K562 (cell line): ENCODE data around the gene NBEA. TPM values are rescaled to one million over a fixed set of nuclear protein-coding genes. Genes with fewer than 3 reads are reported as not detected.

Experiments
- ATAC-seq: fragments of 200-7000 bp; cut with Tn5 transposase; 3 replicates; pipeline ENCODE4 v1.9.1; 2020; ENCODE audit warnings: moderate library complexity
- BruUV-seq: library from RNA; stranded (reverse); fragments of 400-500 nt; replicated peaks from 2 replicates; lab custom pipeline; 2021; lab: Mats Ljungman, UMichigan
- CTCF ChIA-PET: fragments of 300-600 bp; formaldehyde crosslinking; extraction: SDS; loops from one replicate; lab custom pipeline; 2021; ENCODE audit warnings: low intra/inter-chr PET ratio; lab: Yijun Ruan, JAX
- POLR2A ChIA-PET: fragments of 300-600, 350-650 bp; sonication (Branson Sonifier 250); formaldehyde crosslinking; extraction: SDS; loops from one replicate; lab custom pipeline; 2021; ENCODE audit warnings: antibody characterized with exemption, inconsistent platforms; lab: Yijun Ruan, JAX
- DNase-seq, 4 experiments: peaks; one replicate each; pipeline versions ENCODE4 v3.0.0 to v3.0.0-alpha.2; 2011 to 2018; ENCODE audit warnings: low spot score in 3 of 4, mixed read lengths in 3 of 4; ENCODE audit errors: extremely low read depth in 1 of 4
- FAIRE-seq: peaks from 2 replicates; lab custom pipeline; 2011; peaks lifted over from hg19 to GRCh38; lab: Jason Lieb, UNC
- H2AFZ ChIP-seq: 2 replicates; pipeline ENCODE4 v1.6.0; 2011; ENCODE audit warnings: low read depth, low read length, control low read depth, inconsistent platforms
- H3K27ac ChIP-seq: fragments of 200-600 bp; 3 replicates; pipeline ENCODE4 v1.8.0; 2011; ENCODE audit warnings: low read depth, mild to moderate bottlenecking, control low read depth, inconsistent platforms, low read length, moderate library complexity, mixed read lengths; ENCODE audit errors: extremely low read depth
- H3K27me3 ChIP-seq, 2 experiments: fragments of 300-600 bp in 1 of 2; 2 replicates in 1 of 2; 3 replicates in 1 of 2; pipeline versions ENCODE4 v1.6.0 to v1.8.0; 2011; ENCODE audit warnings: inconsistent platforms in 2 of 2, low read length in 2 of 2, mild to moderate bottlenecking in 1 of 2, mixed read lengths in 1 of 2, moderate library complexity in 1 of 2; ENCODE audit not compliant: control insufficient read depth in 2 of 2, insufficient read depth in 2 of 2
- H3K36me3 ChIP-seq: fragments of 300-600 bp; 3 replicates; pipeline ENCODE4 v1.8.0; 2011; ENCODE audit warnings: mild to moderate bottlenecking, low read length, inconsistent platforms; ENCODE audit not compliant: control insufficient read depth, insufficient read depth
- H3K4me1 ChIP-seq, 2 experiments: fragments of 200-600 bp in 1 of 2; replicated peaks in 1 of 2; 2 replicates in 1 of 2; 3 replicates in 1 of 2; pipeline versions ENCODE4 v1.5.1 to v1.8.0; 2011; ENCODE audit warnings: inconsistent platforms in 2 of 2, low read length in 2 of 2, mild to moderate bottlenecking in 1 of 2, mixed read lengths in 1 of 2, moderate library complexity in 1 of 2; ENCODE audit not compliant: control insufficient read depth in 2 of 2, insufficient read depth in 2 of 2
- H3K4me2 ChIP-seq: 2 replicates; pipeline ENCODE4 v1.6.1; 2011; ENCODE audit warnings: low read length, control low read depth, inconsistent platforms, mixed read lengths; ENCODE audit not compliant: insufficient read depth
- H3K4me3 ChIP-seq: fragments of 200-600 bp; sonication (generic), shearing (Covaris generic); 2 replicates; pipeline ENCODE4 v1.5.1; 2016; ENCODE audit warnings: control low read depth, inconsistent platforms
- H3K79me2 ChIP-seq: fragments of 200-600 bp; 3 replicates; pipeline ENCODE4 v1.8.0; 2011; ENCODE audit warnings: low read length, inconsistent platforms; ENCODE audit not compliant: control insufficient read depth, insufficient read depth
- H3K9ac ChIP-seq, 2 experiments: 2 replicates each; pipeline versions ENCODE4 v1.6.0 to v1.6.1; 2011; ENCODE audit warnings: low read depth in 2 of 2, low read length in 2 of 2, control low read depth in 1 of 2, inconsistent platforms in 1 of 2, mild to moderate bottlenecking in 1 of 2, mixed read lengths in 1 of 2; ENCODE audit not compliant: insufficient read depth in 1 of 2
- H3K9me1 ChIP-seq: one replicate; pipeline ENCODE4 v1.6.0; 2011; ENCODE audit warnings: inconsistent platforms, mild to moderate bottlenecking, low read length, moderate library complexity; ENCODE audit not compliant: control insufficient read depth, insufficient read depth
- H3K9me3 ChIP-seq: replicated peaks from 2 replicates; pipeline ENCODE4 v1.5.1; 2011; ENCODE audit warnings: low read depth, low read length, inconsistent platforms; ENCODE audit not compliant: control insufficient read depth, insufficient read depth
- H4K20me1 ChIP-seq: replicated peaks from 2 replicates; pipeline ENCODE4 v1.6.1; 2011; ENCODE audit warnings: low read length, inconsistent platforms, mixed read lengths; ENCODE audit not compliant: control insufficient read depth, insufficient read depth
- ZBTB8A ChIP-seq: fragments of 450-650 bp; IDR thresholded peaks from 2 replicates; pipeline ENCODE4 v1.6.1; 2018; ENCODE audit warnings: mild to moderate bottlenecking, moderate library complexity; ENCODE audit not compliant: partially characterized antibody
- WGBS: fragments of 100-300 bp; shearing (Covaris generic); methylation state at CpG from one replicate; pipeline ENCODE4 v1.1.6; 2016; ENCODE audit warnings: low coverage, mixed read lengths; ENCODE audit not compliant: insufficient coverage; ENCODE audit errors: missing lambda C conversion rate; 5-methylcytosine and 5-hydroxymethylcytosine counted together
- in situ Hi-C: fragments of 300-500 bp; cut with MboI; formaldehyde crosslinking; loops from 4 replicates; pipeline ENCODE4 v1.15.0; 2018; ENCODE audit warnings: inconsistent platforms, mixed read lengths
- intact Hi-C: fragments of 100-400 bp; cut with micrococcal nuclease; formaldehyde crosslinking; loops from 2 replicates; pipeline ENCODE4 v1.14.2; 2022
- polyA plus RNA-seq, 8 experiments: library from polyadenylated mRNA; depleted of rRNA in 4 of 8; stranded (reverse) in 5 of 8; unstranded in 3 of 8; fragments of >200 nt; fragmentation: Nextera tagmentation in 2 of 8; fragmentation: Illumina TruSeq in 1 of 8; extraction: Ambion mirVana in 2 of 8; extraction: Trizol in 1 of 8; gene quantifications; 2 replicates each; pipeline versions ENCODE4 v1.2.1 to v1.2.3, GENCODE V29; 2011 to 2014; ENCODE audit warnings: inconsistent platforms in 1 of 8, missing spikeins in 1 of 8
- total RNA-seq, 7 experiments: library from RNA; depleted of rRNA in 6 of 7; stranded (reverse); fragments of >200 nt in 6 of 7; fragmentation: Illumina TruSeq in 2 of 7; extraction: Trizol in 2 of 7; gene quantifications; 2 replicates each; pipeline versions ENCODE4 v1.2.1 to v1.2.3, GENCODE V29; 2011 to 2021; ENCODE audit warnings: low replicate concordance in 1 of 7
- TF ChIP-seq, protein P1 (sequence below): fragments of 450-650 bp; IDR thresholded peaks from 2 replicates; pipeline ENCODE4 v1.7.1; 2018; ENCODE audit warnings: mild to moderate bottlenecking, low read depth; ENCODE audit not compliant: partially characterized antibody
- TF ChIP-seq, protein P2 (sequence below): fragments of 250-450 bp; sonication (Bioruptor Pico); IDR thresholded peaks from 2 replicates; pipeline ENCODE4 v1.4.0; 2020; ENCODE audit warnings: mild to moderate bottlenecking, moderate library complexity, borderline replicate concordance

Gene NBEA
- total and polyA plus RNA-seq, 9 of the 15 experiments (the other 6 are each of a cell fraction or from before 2014, with no cell fraction given) = 0.03 to 0.94 (median 0.05) TPM; not detected in 2

DNA sequence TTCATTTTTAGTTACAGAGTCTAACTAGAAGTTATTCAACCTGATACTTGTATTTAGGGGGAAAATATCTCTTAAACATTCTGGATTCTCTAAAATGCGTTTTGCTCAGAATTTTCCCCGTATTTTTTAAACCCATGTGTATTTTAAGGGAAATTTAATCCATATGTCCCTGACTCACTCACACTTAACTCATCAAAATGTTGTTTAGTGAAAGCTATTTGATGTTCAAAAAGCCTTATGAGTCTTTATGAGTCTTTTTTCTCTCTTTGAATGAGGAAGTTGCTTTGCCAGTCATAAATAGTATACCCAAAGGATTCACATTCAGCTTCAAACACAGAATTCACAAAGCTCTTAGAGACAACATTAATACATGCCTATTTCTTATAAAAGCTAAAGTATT lies 518.0 kb downstream of the NBEA start:
- DNase-seq = no peak
- no peak for FAIRE-seq
- no peak overlapping the region for H3K9ac ChIP-seq
- H3K4me1 ChIP-seq = no peaks in the 10 kb centered on the region
- intact Hi-C loops (no loop called here), in situ Hi-C loops (no loop called here)
- H3K27ac ChIP-seq = no peak overlapping the region
- ChIA-PET CTCF (no interaction called here), POLR2A (no interaction called here)
- no peak overlapping the region for H3K4me2 ChIP-seq
- H3K9me1 ChIP-seq = no peaks in the 10 kb centered on the region
- no peaks in the 10 kb centered on the region for H3K9me3 ChIP-seq
- no peaks in the 10 kb centered on the region for H4K20me1 ChIP-seq
- WGBS = 0% methylated on average over 2 of the region's 2 CpGs
- no peaks in the 10 kb centered on the region for H3K27me3 ChIP-seq
- no peak overlapping the region for H2AFZ ChIP-seq
- H3K4me3 ChIP-seq = no peak overlapping the region
- no peak for ATAC-seq
- no peak for TF ChIP-seq ZBTB8A
- no TSS peak for BruUV-seq
- H3K79me2 ChIP-seq = no peaks in the 10 kb centered on the region
- no peaks in the 10 kb centered on the region for H3K36me3 ChIP-seq

DNA sequence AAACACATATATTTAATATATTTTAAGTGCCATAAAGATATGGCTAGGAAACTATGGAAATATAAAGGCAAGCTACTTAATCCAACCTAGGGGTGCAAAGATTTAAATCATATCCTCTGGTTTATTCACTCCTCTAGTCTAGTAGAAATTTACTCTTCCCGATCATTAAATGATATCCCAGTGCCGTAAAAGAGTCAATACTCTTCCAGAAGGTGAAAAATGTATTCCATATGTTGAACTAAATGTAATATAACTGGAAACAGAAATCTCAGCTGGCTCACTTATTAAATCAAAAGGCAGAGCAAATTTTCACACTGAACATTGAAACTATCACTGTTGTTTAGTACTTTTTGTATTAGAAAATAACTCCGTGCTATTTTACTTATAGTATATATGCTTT lies 523.3 kb downstream of the NBEA start:
- no peaks in the 10 kb centered on the region for H3K4me1 ChIP-seq
- TF ChIP-seq, protein P1, sequence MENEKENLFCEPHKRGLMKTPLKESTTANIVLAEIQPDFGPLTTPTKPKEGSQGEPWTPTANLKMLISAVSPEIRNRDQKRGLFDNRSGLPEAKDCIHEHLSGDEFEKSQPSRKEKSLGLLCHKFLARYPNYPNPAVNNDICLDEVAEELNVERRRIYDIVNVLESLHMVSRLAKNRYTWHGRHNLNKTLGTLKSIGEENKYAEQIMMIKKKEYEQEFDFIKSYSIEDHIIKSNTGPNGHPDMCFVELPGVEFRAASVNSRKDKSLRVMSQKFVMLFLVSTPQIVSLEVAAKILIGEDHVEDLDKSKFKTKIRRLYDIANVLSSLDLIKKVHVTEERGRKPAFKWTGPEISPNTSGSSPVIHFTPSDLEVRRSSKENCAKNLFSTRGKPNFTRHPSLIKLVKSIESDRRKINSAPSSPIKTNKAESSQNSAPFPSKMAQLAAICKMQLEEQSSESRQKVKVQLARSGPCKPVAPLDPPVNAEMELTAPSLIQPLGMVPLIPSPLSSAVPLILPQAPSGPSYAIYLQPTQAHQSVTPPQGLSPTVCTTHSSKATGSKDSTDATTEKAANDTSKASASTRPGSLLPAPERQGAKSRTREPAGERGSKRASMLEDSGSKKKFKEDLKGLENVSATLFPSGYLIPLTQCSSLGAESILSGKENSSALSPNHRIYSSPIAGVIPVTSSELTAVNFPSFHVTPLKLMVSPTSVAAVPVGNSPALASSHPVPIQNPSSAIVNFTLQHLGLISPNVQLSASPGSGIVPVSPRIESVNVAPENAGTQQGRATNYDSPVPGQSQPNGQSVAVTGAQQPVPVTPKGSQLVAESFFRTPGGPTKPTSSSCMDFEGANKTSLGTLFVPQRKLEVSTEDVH = no peak
- TF ChIP-seq, protein P2, sequence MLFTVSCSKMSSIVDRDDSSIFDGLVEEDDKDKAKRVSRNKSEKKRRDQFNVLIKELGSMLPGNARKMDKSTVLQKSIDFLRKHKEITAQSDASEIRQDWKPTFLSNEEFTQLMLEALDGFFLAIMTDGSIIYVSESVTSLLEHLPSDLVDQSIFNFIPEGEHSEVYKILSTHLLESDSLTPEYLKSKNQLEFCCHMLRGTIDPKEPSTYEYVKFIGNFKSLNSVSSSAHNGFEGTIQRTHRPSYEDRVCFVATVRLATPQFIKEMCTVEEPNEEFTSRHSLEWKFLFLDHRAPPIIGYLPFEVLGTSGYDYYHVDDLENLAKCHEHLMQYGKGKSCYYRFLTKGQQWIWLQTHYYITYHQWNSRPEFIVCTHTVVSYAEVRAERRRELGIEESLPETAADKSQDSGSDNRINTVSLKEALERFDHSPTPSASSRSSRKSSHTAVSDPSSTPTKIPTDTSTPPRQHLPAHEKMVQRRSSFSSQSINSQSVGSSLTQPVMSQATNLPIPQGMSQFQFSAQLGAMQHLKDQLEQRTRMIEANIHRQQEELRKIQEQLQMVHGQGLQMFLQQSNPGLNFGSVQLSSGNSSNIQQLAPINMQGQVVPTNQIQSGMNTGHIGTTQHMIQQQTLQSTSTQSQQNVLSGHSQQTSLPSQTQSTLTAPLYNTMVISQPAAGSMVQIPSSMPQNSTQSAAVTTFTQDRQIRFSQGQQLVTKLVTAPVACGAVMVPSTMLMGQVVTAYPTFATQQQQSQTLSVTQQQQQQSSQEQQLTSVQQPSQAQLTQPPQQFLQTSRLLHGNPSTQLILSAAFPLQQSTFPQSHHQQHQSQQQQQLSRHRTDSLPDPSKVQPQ (CRISPR knock-in tag) = no peak

More for the DNA sequence above, 523.3 kb downstream of the NBEA start:
- no peak overlapping the region for H3K4me3 ChIP-seq
- 0% methylated on average over 3 of the region's 3 CpGs for WGBS
- no peak overlapping the region for H3K9ac ChIP-seq
- ChIA-PET POLR2A (no interaction called here), CTCF (no interaction called here)
- no peaks in the 10 kb centered on the region for H3K9me1 ChIP-seq
- DNase-seq = no peak
- H3K36me3 ChIP-seq = no peaks in the 10 kb centered on the region
- H3K27me3 ChIP-seq = no peaks in the 10 kb centered on the region
- H3K9me3 ChIP-seq = no peaks in the 10 kb centered on the region
- FAIRE-seq = no peak
- no peak for ATAC-seq
- intact Hi-C loops (no loop called here), in situ Hi-C loops (no loop called here)
- no peak overlapping the region for H2AFZ ChIP-seq
- no peak overlapping the region for H3K27ac ChIP-seq
- H3K4me2 ChIP-seq = no peak overlapping the region
- H3K79me2 ChIP-seq = no peaks in the 10 kb centered on the region
- BruUV-seq = no TSS peak
- H4K20me1 ChIP-seq = no peaks in the 10 kb centered on the region
